Pancreas (tissue), 10 donors: ENCODE measurements around the gene NEURL3. TPM values are rescaled to one million over a fixed set of nuclear protein-coding genes. Genes with fewer than 3 reads are reported as not detected.
A peak's percentile ranks its signal among the peaks of the same experiment; 100 is the strongest.

ENCODE experiments used
- ATAC-seq, 4 donors: fragments of 200-7000 bp; cut with Tn5 transposase; one replicate each; pipeline versions ENCODE4 v1.8.0 to v1.9.1; 2020; ENCODE audit warnings: mild to moderate bottlenecking in 4 of 4, moderate library complexity in 4 of 4
- DNase-seq, 6 donors: peaks; one replicate each; pipeline ENCODE4 v3.0.0-alpha.2; 2020
- FAIRE-seq: peaks from 2 replicates; lab custom pipeline; 2012; peaks lifted over from hg19 to GRCh38; lab: Jason Lieb, UNC
- H3K27ac ChIP-seq, 4 donors: fragments of 200-600 bp; sonication (generic); 1 replicate in 3 of 4; 2 replicates in 1 of 4; pipeline versions ENCODE4 v1.5.0 to v1.8.0; 2020
- H3K27me3 ChIP-seq, 4 donors: fragments of 200-600 bp; one replicate each; pipeline ENCODE4 v1.8.0; 2021
- H3K36me3 ChIP-seq, 3 donors: fragments of 200-600 bp; sonication (generic) in 1 of 3; one replicate each; pipeline versions ENCODE4 v1.5.0 to v1.8.0; 2020 to 2021
- H3K4me1 ChIP-seq, 3 donors: fragments of 200-600 bp; one replicate each; pipeline ENCODE4 v1.8.0; 2021
- H3K4me3 ChIP-seq, 4 donors: fragments of 200-600 bp; sonication (generic) in 2 of 4; one replicate each; pipeline versions ENCODE4 v1.5.0 to v1.8.0; 2020 to 2021
- H3K9me3 ChIP-seq, 4 donors: fragments of 200-600 bp; one replicate each; pipeline ENCODE4 v1.8.0; 2021
- WGBS, 2 donors: extraction: QIAGEN DNeasy Blood & Tissue Kit; methylation state at CpG; one replicate each; pipeline ENCODE4 v1.1.7; 2013; 5-methylcytosine and 5-hydroxymethylcytosine counted together
- intact Hi-C, 3 donors: fragments of 100-400 bp; cut with DNase I; formaldehyde crosslinking; loops; one replicate each; pipeline versions ENCODE4 v1.11.1 to v1.14.2; 2022
- polyA plus RNA-seq, 2 donors: library from polyadenylated mRNA; stranded (reverse); fragments of 200-250 nt; gene quantifications; one replicate each; pipeline ENCODE4 v1.2.3, GENCODE V29; 2013
- total RNA-seq, 6 donors: library from RNA; stranded (reverse); fragmentation: NEBNext Ultra II Directional in 4 of 6; extraction: Animal tissue kit (Norgen Biotek cat#: 25700) in 4 of 6; gene quantifications; one replicate each; pipeline versions ENCODE4 v1.2.1 to v1.2.4, GENCODE V29; 2021 to 2023
- TF ChIP-seq, protein P1 (sequence below), 4 donors: fragments of 200-600 bp; sonication (generic) in 3 of 4; IDR thresholded peaks; one replicate each; pipeline versions ENCODE4 v1.5.0 to v1.8.0; 2021; ENCODE audit warnings: antibody characterized with exemption in 4 of 4
- donor health status: healthy with polysubstance abuse.
- donor health status: DM: no; HTN: no; CAD: no; lungs with moderate emphysema.
- donor health status: DM: no; HTN: no; CAD: no.
- donor health status: control.
- donor health status: control.
- donor health status: Bipolar disorder and iron deficiency.
- donor health status: DM: yes; HTN: yes; CAD: no.
- donor health status: DM: no; HTN: no; CAD: no.
- donor health status: DM: no; HTN: no; CAD: no.
- donor health status: DM: yes; HTN: yes; CAD: no.

NEURL3 gene
- total and polyA plus RNA-seq, 8 donors = 8.6 to 73.5 (median 18.6) TPM

DNA sequence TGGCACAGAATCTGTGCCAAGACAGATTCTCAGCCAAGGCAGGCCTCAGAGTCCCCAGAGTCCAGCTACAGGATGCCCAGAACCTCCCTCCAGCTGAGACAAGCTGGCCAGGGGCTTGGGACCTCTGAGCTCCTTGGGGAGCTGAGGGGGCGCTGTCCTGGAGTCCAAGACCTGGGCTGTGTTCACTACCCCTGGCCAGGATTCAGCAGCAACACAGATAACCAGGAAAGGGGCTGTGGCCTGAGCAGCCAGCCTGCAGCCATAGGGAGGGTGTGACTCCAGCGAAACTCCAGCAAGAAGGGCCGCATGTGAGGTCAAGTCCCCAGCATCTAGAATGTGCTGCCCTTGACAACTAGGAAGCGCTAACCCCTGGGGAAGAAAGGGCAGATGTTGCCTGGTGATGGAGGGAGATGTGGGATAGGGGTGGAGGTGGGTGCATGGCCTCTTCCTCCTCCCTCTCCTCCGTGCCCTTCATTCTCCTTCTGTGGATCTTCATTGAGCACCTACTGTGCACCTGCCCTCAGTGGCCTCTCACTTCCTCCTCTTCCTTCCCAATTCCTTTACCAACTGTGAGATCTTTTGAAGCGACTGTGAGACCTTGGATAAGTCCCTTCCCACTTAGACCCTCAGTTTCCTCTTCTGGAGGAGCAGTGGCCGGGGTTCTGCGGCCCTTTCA is 23.7 kb upstream of the NEURL3 start:
- Histone ChIP-seq H3K9me3 (no peaks in the 10 kb centered on the region), H3K4me3 (no peak overlapping the region), H3K27ac (no peak overlapping the region), H3K27me3 (no peaks in the 10 kb centered on the region), H3K4me1 (peaks cover 0 to 16% (median 3%) of the 10 kb centered on the region in 3 donors), H3K36me3 (no peaks in the 10 kb centered on the region)
- intact Hi-C loops = no loop called here
- WGBS, 2 donors = 86 to 91% methylated on average over 7 to 8 of the region's 8 CpGs
- TF ChIP-seq, protein P1, sequence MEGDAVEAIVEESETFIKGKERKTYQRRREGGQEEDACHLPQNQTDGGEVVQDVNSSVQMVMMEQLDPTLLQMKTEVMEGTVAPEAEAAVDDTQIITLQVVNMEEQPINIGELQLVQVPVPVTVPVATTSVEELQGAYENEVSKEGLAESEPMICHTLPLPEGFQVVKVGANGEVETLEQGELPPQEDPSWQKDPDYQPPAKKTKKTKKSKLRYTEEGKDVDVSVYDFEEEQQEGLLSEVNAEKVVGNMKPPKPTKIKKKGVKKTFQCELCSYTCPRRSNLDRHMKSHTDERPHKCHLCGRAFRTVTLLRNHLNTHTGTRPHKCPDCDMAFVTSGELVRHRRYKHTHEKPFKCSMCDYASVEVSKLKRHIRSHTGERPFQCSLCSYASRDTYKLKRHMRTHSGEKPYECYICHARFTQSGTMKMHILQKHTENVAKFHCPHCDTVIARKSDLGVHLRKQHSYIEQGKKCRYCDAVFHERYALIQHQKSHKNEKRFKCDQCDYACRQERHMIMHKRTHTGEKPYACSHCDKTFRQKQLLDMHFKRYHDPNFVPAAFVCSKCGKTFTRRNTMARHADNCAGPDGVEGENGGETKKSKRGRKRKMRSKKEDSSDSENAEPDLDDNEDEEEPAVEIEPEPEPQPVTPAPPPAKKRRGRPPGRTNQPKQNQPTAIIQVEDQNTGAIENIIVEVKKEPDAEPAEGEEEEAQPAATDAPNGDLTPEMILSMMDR (IDR thresholded peaks at IDR 0.05) = no peak
- DNase-seq = no peak
- no peak for ATAC-seq
- no peak for FAIRE-seq

DNA sequence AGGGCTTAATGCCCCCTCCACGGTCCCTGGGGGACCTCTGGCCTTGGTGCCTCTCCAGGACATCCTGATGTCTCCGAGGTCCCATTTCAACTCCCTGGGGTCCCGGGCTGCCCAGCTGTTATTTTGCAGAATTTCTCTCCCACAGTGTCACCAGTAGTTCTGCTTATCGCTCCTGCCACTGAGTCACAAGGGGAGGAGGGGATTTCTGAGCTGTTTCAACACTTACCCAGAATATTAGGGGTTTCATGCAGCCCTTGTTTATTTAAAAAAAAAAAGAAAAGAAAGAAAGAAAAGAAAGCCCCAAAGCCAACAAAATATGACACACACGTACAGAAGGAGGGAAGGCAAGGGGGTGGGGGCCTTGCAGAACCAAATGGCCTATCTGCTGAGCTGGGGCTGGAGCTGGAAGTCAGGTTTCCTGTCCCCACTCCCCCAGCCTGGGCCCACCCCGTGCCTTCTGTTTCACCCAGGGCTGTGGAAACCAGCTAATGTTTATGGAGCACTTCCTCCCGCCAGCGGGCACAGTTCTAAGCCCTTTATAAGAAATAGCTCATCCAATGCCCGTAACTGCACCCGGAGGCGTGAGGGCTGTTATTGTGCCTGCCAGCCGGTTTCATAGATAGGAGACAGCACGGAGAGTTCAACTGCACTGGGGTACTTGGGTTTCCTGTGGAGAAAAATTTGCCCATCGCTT is 23.0 kb upstream of the NEURL3 start:
- Histone ChIP-seq H3K9me3 (no peaks in the 10 kb centered on the region), H3K4me1 (peaks cover 0 to 16% (median 3%) of the 10 kb centered on the region in 3 donors), H3K4me3 (peak overlapping the region in 1 of 4 donors; percentile 40), H3K36me3 (no peaks in the 10 kb centered on the region), H3K27me3 (no peaks in the 10 kb centered on the region), H3K27ac (peak overlapping the region in 2 of 4 donors; percentile 48 to 55)
- DNase-seq = no peak
- TF ChIP-seq, protein P1 (IDR thresholded peaks at IDR 0.05) = no peak
- FAIRE-seq = no peak
- WGBS, 2 donors = 72 to 73% methylated on average over 14 of the region's 14 CpGs
- ATAC-seq = peak in 2 of 4 donors; percentile 10 to 13
- intact Hi-C loops = no loop called here

DNA sequence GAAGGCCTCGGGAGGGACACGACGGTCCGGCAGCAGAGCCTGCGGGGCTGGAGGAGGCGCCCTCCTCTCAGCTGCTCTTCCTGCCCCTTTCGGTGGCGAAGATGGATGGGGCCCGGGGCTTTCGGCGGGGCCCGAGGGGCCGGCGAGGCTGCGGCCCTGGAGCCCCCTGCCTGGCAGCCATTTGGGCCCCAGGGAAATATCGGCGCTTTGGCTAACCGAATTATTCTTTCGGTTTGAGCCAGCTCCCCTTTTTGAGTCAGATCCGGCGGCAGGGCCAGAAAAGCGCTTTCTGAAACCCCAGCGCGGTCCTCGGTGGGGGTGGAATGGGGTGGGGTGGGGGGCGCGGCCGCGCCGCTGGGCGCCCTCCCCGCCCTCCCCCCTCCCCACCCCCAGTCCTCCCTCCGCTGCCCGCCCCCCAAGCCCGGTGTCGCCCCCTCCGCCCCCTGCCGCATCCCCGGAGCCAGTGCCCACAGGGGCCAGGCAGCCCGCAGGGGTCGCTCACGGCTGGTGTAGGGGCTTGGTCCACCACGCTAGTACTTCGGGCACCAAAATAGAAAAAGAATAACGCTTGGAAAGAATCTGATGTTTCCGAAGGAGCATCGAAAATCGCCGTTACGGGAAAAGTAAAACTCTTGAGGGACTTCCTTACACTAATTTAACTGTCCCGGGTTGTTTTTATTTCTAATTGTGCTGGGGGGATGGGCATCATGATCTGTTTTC is 22.3 kb upstream of the NEURL3 start:
- ATAC-seq = peak in 2 of 4 donors; percentile 5 to 11
- H3K27me3 ChIP-seq = no peaks in the 10 kb centered on the region
- 19 to 22% methylated on average over 43 to 49 of the region's 51 CpGs for WGBS, 2 donors
- intact Hi-C loops = no loop called here
- TF ChIP-seq, protein P1 (IDR thresholded peaks at IDR 0.05) = no peak
- H3K4me1 ChIP-seq = peaks cover 0 to 10% (median 3%) of the 10 kb centered on the region in 3 donors
- H3K9me3 ChIP-seq = no peaks in the 10 kb centered on the region
- FAIRE-seq = no peak
- peak overlapping the region; percentile 6 to 40 (median 22) for H3K4me3 ChIP-seq
- peak overlapping the region in 2 of 4 donors; percentile 48 to 55 for H3K27ac ChIP-seq
- no peaks in the 10 kb centered on the region for H3K36me3 ChIP-seq
- DNase-seq = no peak

DNA sequence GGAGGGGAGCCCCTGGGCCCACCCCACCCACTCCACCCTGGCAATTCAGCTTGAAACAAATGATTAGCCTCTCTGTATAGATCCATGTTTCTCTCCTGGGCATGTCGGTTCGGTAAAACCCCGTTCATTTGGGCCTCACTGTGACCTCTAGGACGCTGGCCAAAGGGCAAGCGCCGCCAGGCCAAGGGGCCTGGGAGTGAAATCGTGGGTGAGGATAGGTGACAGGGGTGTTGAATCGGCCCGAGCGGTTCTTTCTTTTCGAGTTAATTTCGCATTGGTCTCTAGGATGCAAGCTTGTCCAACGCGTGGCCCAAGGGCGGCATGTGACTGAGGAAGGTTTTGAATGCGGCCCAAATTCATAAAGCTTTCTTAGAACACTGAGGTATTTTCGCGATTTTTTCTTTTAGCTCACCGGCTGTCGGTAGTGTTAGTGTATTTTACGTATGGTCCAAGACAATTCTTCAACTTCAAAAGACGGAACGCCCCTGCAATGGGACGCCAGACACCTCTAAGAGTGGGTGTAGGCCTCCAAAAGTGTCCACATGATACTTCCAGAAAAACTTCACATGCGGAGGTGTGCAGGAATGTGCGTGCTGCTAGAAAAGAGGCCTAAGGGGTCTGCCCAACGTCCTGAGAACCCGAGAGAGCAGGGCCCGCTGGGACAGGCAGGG is 21.6 kb upstream of the NEURL3 start:
- Histone ChIP-seq H3K9me3 (no peaks in the 10 kb centered on the region), H3K4me1 (peaks cover 0 to 4% (median 3%) of the 10 kb centered on the region in 3 donors), H3K27me3 (no peaks in the 10 kb centered on the region), H3K36me3 (no peaks in the 10 kb centered on the region), H3K27ac (peak overlapping the region in 2 of 4 donors; percentile 48 to 55), H3K4me3 (peak overlapping the region in 3 of 4 donors; percentile 20 to 40 (median 23))
- intact Hi-C loops = no loop called here
- FAIRE-seq (no peak), ATAC-seq (no peak), DNase-seq (no peak)
- TF ChIP-seq, protein P1 (IDR thresholded peaks at IDR 0.05) = no peak
- 82 to 88% methylated on average over 29 of the region's 29 CpGs for WGBS, 2 donors
